Caki2 (cell line): Measurements from ENCODE around the gene MYOD1. TPM values are rescaled to one million over a fixed set of nuclear protein-coding genes. Genes with fewer than 3 reads are reported as not detected.

Experiments
- DNase-seq: peaks from one replicate; pipeline ENCODE4 v3.0.0-alpha.2; 2015; ENCODE audit warnings: low read depth
- in situ Hi-C: cut with HindIII; loops from 2 replicates; pipeline ENCODE4 v1.10.0; 2016; ENCODE audit warnings: low sequenced_read_pairs, low pct_unique_long_range_greater_than_20kb, mixed read lengths
- total RNA-seq: library from RNA; depleted of rRNA; stranded (reverse); fragments of >200 nt; shearing (Covaris generic); gene quantifications from 2 replicates; pipeline ENCODE4 v1.2.3, GENCODE V29; 2014; ENCODE audit warnings: low replicate concordance

The MYOD1 gene
- total RNA-seq, 1 experiment from 2014 or later: not detected

GRCh38 chr11:17743808-17744119 is 24.4 kb downstream of the MYOD1 start:
- in situ Hi-C loops: no loop called here
- no peak for DNase-seq

GRCh38 chr11:17744151-17744940 is 25.0 kb downstream of the MYOD1 start:
- in situ Hi-C loops: no loop called here
- no peak for DNase-seq

GRCh38 chr11:17745023-17745772 is 25.8 kb downstream of the MYOD1 start:
- in situ Hi-C loops: no loop called here

GRCh38 chr11:17746096-17746495 is 26.7 kb downstream of the MYOD1 start:
- no peak for DNase-seq
- in situ Hi-C loops: no loop called here

More at GRCh38 chr11:17745023-17745772, 25.8 kb downstream of the MYOD1 start:
- DNase-seq: no peak

- DNase-seq: no peak
- in situ Hi-C loops: no loop called here
Measured at GRCh38 chr11:17747131-17747955, 28.0 kb downstream of the MYOD1 start.

- no peak for DNase-seq
- in situ Hi-C loops: no loop called here
Measured at GRCh38 chr11:17748044-17748443, 28.7 kb downstream of the MYOD1 start.

- no peak for DNase-seq
- in situ Hi-C loops: no loop called here
Measured at GRCh38 chr11:17748761-17749721, 29.7 kb downstream of the MYOD1 start.

- in situ Hi-C loops: no loop called here
- DNase-seq: no peak
Measured at GRCh38 chr11:17750013-17750800, 30.8 kb downstream of the MYOD1 start.

GRCh38 chr11:17750801-17751165 is 31.4 kb downstream of the MYOD1 start:
- DNase-seq: no peak
- in situ Hi-C loops: no loop called here

- in situ Hi-C loops: no loop called here
- no peak for DNase-seq
Measured at GRCh38 chr11:17751558-17751957, 32.2 kb downstream of the MYOD1 start.

- no peak for DNase-seq
- in situ Hi-C loops: no loop called here
Measured at GRCh38 chr11:17752144-17752543, 32.8 kb downstream of the MYOD1 start.

- in situ Hi-C loops: no loop called here
- DNase-seq: no peak
Measured at GRCh38 chr11:17753153-17753552, 33.8 kb downstream of the MYOD1 start.

GRCh38 chr11:17753641-17754040 is 34.3 kb downstream of the MYOD1 start:
- in situ Hi-C loops: no loop called here
- no peak for DNase-seq

- no peak for DNase-seq
- in situ Hi-C loops: no loop called here
Measured at GRCh38 chr11:17755891-17756290, 36.5 kb downstream of the MYOD1 start.

- in situ Hi-C loops: no loop called here
- no peak for DNase-seq
Measured at GRCh38 chr11:17760102-17761029, 41.0 kb downstream of the MYOD1 start.

- no peak for DNase-seq
- in situ Hi-C loops: no loop called here
Measured at GRCh38 chr11:17762309-17762974, 43.1 kb downstream of the MYOD1 start.
